Peyer's patch (tissue), 4 donors: ENCODE results near the gene TULP4. TPM values are rescaled to one million over a fixed set of nuclear protein-coding genes. Genes with fewer than 3 reads are reported as not detected.

ENCODE experiments used
- DNase-seq, 3 donors: peaks; one replicate each; pipeline ENCODE4 v3.0.0-alpha.2; 2017 to 2019
- H3K27ac ChIP-seq, 4 donors: fragments of 200-600 bp; sonication (generic); one replicate each; pipeline ENCODE4 v1.5.1; 2016 to 2019
- H3K27me3 ChIP-seq, 2 donors: fragments of 200-600 bp; sonication (generic); one replicate each; pipeline ENCODE4 v1.5.1; 2019
- H3K36me3 ChIP-seq, 3 donors: fragments of 200-600 bp; sonication (generic); one replicate each; pipeline ENCODE4 v1.5.1; 2016 to 2019
- H3K4me1 ChIP-seq, 4 donors: fragments of 200-600 bp; sonication (generic); one replicate each; pipeline ENCODE4 v1.5.1; 2016 to 2019
- H3K4me3 ChIP-seq, 4 donors: fragments of 200-600 bp; sonication (generic); 1 replicate in 3 of 4; 2 replicates in 1 of 4; pipeline ENCODE4 v1.5.1; 2016 to 2019; ENCODE audit warnings: mild to moderate bottlenecking in 1 of 4
- H3K9me3 ChIP-seq, 4 donors: fragments of 200-600 bp; sonication (generic); one replicate each; pipeline ENCODE4 v1.5.1; 2016 to 2019; ENCODE audit warnings: mild to moderate bottlenecking in 1 of 4
- POLR2A ChIP-seq, 2 donors: fragments of 450-650 bp; IDR thresholded peaks; one replicate each; pipeline ENCODE4 v1.5.1; 2017; ENCODE audit warnings: antibody characterized with exemption in 2 of 2, mild to moderate bottlenecking in 2 of 2, moderate library complexity in 2 of 2
- total RNA-seq, 4 donors: library from RNA; depleted of rRNA; stranded (reverse); fragments of >200 nt; gene quantifications; one replicate each; pipeline ENCODE4 v1.1.0, GENCODE V29; 2016
- TF ChIP-seq, protein P1 (sequence below), 6 experiments: fragments of 450-650 bp in 4 of 6; fragments of 200-600 bp in 2 of 6; sonication (generic) in 1 of 6; IDR thresholded peaks; one replicate each; pipeline ENCODE4 v1.5.1; 2017 to 2019; ENCODE audit warnings: antibody characterized with exemption in 6 of 6, mild to moderate bottlenecking in 3 of 6, moderate library complexity in 1 of 6

Gene TULP4
- total RNA-seq, 4 donors from 2014 or later, result 197 to 268 (median 206) TPM

DNA sequence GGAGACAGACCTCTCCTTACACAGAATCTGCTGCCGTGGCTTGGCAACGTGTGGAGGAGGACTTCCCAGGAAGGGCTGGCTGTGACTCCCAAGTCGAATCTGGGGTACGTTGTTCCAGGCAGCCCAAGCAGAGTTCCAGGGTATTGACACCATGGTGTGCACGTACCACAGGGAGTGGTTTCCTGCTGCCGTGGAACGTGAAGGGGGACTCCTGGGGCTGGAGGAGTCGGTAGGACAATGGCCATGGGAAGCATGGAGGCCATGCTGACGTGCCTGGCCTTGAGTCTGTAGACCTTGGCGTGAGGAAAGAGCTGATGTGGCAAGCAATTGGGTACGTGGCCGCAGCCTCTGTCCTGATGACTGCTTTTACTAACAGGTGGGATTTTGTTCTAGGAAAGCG, 119.3 kb downstream of the TULP4 start:
- no peak for TF ChIP-seq POLR2A (IDR thresholded peaks at IDR 0.05)
- TF ChIP-seq, protein P1, sequence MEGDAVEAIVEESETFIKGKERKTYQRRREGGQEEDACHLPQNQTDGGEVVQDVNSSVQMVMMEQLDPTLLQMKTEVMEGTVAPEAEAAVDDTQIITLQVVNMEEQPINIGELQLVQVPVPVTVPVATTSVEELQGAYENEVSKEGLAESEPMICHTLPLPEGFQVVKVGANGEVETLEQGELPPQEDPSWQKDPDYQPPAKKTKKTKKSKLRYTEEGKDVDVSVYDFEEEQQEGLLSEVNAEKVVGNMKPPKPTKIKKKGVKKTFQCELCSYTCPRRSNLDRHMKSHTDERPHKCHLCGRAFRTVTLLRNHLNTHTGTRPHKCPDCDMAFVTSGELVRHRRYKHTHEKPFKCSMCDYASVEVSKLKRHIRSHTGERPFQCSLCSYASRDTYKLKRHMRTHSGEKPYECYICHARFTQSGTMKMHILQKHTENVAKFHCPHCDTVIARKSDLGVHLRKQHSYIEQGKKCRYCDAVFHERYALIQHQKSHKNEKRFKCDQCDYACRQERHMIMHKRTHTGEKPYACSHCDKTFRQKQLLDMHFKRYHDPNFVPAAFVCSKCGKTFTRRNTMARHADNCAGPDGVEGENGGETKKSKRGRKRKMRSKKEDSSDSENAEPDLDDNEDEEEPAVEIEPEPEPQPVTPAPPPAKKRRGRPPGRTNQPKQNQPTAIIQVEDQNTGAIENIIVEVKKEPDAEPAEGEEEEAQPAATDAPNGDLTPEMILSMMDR (IDR thresholded peaks at IDR 0.05), result no peak
- DNase-seq, result no peak
- no peaks in the 10 kb centered on the region for H3K4me1 ChIP-seq
- no peaks in the 10 kb centered on the region for H3K9me3 ChIP-seq
- H3K36me3 ChIP-seq, result peaks cover 0 to 22% (median 0%) of the 10 kb centered on the region in 3 donors
- no peak overlapping the region for H3K4me3 ChIP-seq
- H3K27me3 ChIP-seq, result no peaks in the 10 kb centered on the region
- H3K27ac ChIP-seq, result no peak overlapping the region

GRCh38 chr6:158437571-158437970, 125.3 kb downstream of the TULP4 start:
- DNase-seq, result no peak
- TF ChIP-seq, protein P1 (IDR thresholded peaks at IDR 0.05), result no peak
- no peak for TF ChIP-seq POLR2A (IDR thresholded peaks at IDR 0.05)
- Histone ChIP-seq H3K4me1 (no peaks in the 10 kb centered on the region), H3K9me3 (no peaks in the 10 kb centered on the region), H3K27ac (no peak overlapping the region), H3K27me3 (no peaks in the 10 kb centered on the region), H3K36me3 (peaks cover 0 to 7% (median 0%) of the 10 kb centered on the region in 3 donors), H3K4me3 (no peak overlapping the region)

DNA sequence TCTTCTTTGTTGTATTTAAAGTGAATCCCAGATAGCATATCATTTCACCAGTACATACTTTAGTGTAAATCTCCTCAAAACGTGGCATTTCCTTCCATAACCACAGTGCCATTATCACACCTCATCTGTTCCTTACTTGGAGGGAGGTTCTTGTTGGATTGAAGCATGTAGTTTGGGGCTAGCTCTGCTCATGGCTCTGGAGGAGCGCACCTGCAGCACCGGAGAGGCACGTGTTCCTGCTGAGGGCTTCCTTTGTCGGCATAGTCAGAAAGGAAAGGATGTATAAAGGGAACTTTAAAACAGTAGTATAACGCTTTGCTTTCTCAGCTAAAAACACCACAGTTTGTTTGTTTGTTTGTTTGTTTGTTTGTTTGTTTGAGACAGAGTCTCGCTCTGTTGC, 126.0 kb downstream of the TULP4 start:
- Histone ChIP-seq H3K4me1 (no peaks in the 10 kb centered on the region), H3K9me3 (no peaks in the 10 kb centered on the region), H3K4me3 (no peak overlapping the region), H3K36me3 (peaks cover 0 to 7% (median 0%) of the 10 kb centered on the region in 3 donors), H3K27me3 (no peaks in the 10 kb centered on the region), H3K27ac (no peak overlapping the region)
- TF ChIP-seq, protein P1 (IDR thresholded peaks at IDR 0.05), result no peak
- TF ChIP-seq POLR2A (IDR thresholded peaks at IDR 0.05), result no peak
- no peak for DNase-seq

DNA sequence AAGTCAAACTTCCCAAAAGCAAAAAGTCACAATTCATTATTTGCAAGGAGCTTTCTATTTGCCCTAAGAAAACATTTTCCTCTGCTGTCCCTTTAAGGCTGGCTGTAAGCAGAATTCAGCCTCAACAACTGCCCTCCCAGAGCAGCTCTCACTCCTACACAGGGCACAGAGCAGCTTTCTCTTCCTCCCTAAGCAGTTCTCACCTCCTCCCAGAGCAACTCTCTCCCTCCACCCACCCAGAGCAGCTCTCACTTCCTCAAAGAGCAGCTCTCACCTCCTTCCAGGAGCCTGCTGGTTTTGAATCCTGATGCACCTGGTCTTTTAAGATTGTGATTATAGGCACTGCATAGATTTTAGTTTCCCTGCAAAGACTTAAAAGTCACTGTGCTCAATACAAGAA, 127.0 kb downstream of the TULP4 start:
- no peak for DNase-seq
- TF ChIP-seq POLR2A (IDR thresholded peaks at IDR 0.05), result no peak
- TF ChIP-seq, protein P1 (IDR thresholded peaks at IDR 0.05), result no peak
- H3K4me3 ChIP-seq, result no peak overlapping the region
- H3K27me3 ChIP-seq, result no peaks in the 10 kb centered on the region
- H3K36me3 ChIP-seq, result peaks cover 0 to 7% (median 0%) of the 10 kb centered on the region in 3 donors
- H3K27ac ChIP-seq, result no peak overlapping the region
- H3K9me3 ChIP-seq, result no peaks in the 10 kb centered on the region
- H3K4me1 ChIP-seq, result no peaks in the 10 kb centered on the region

GRCh38 chr6:158441716-158442215, 129.5 kb downstream of the TULP4 start:
- Histone ChIP-seq H3K36me3 (no peaks in the 10 kb centered on the region), H3K4me1 (no peaks in the 10 kb centered on the region), H3K27ac (no peak overlapping the region), H3K9me3 (no peaks in the 10 kb centered on the region), H3K4me3 (no peak overlapping the region), H3K27me3 (no peaks in the 10 kb centered on the region)
- TF ChIP-seq POLR2A (IDR thresholded peaks at IDR 0.05), result no peak
- TF ChIP-seq, protein P1 (IDR thresholded peaks at IDR 0.05), result no peak
- no peak for DNase-seq

- H3K27ac ChIP-seq, result no peak overlapping the region
- no peaks in the 10 kb centered on the region for H3K36me3 ChIP-seq
- TF ChIP-seq, protein P1 (IDR thresholded peaks at IDR 0.05), result no peak
- no peak for TF ChIP-seq POLR2A (IDR thresholded peaks at IDR 0.05)
- no peak for DNase-seq
- H3K9me3 ChIP-seq, result no peaks in the 10 kb centered on the region
- H3K4me3 ChIP-seq, result no peak overlapping the region
- no peaks in the 10 kb centered on the region for H3K4me1 ChIP-seq
- no peaks in the 10 kb centered on the region for H3K27me3 ChIP-seq
Observed at GRCh38 chr6:158442306-158442705, 130.0 kb downstream of the TULP4 start.
